ENCODE measurements around the gene CHMP2A. TPM values are rescaled to one million over a fixed set of nuclear protein-coding genes. Genes with fewer than 3 reads are reported as not detected.
A peak's percentile ranks its signal among the peaks of the same experiment; 100 is the strongest.

The CHMP2A gene
- total RNA-seq, 1 experiment from 2014 or later: 191 TPM

GRCh38 chr19:58515259-58515658, 39.6 kb downstream of the CHMP2A start:
- TSS peak; percentile 67 for BruUV-seq (replicated peaks)
- ChIA-PET POLR2A (no interaction called here), CTCF (no interaction called here)
- no peaks in the 10 kb centered on the region for H3K9me3 ChIP-seq (ENCODE audit: control insufficient read depth, insufficient read depth, low read depth, low read length)
- in situ Hi-C loops (cut with HindIII; ENCODE audit: low pct_unique_long_range_greater_than_20kb, low sequenced_read_pairs): no loop called here
- ATAC-seq: no peak
- H3K27ac ChIP-seq (ENCODE audit: low read length): no peak overlapping the region
- no peak for TF ChIP-seq REST (IDR thresholded peaks at IDR 0.05; ENCODE audit: insufficient read depth in 1 of 2, low read depth in 2 of 2, low read length in 1 of 2)
- TF ChIP-seq POLR2AphosphoS5 (IDR thresholded peaks at IDR 0.05; ENCODE audit: low read depth, low read length): no peak
- no peak for TF ChIP-seq SIN3A (IDR thresholded peaks at IDR 0.05; ENCODE audit: borderline replicate concordance, insufficient read depth, low read depth, low read length)
- TF ChIP-seq TCF7L2 (IDR thresholded peaks at IDR 0.05; ENCODE audit: low read depth, low read length): no peak
- TF ChIP-seq, protein P1, sequence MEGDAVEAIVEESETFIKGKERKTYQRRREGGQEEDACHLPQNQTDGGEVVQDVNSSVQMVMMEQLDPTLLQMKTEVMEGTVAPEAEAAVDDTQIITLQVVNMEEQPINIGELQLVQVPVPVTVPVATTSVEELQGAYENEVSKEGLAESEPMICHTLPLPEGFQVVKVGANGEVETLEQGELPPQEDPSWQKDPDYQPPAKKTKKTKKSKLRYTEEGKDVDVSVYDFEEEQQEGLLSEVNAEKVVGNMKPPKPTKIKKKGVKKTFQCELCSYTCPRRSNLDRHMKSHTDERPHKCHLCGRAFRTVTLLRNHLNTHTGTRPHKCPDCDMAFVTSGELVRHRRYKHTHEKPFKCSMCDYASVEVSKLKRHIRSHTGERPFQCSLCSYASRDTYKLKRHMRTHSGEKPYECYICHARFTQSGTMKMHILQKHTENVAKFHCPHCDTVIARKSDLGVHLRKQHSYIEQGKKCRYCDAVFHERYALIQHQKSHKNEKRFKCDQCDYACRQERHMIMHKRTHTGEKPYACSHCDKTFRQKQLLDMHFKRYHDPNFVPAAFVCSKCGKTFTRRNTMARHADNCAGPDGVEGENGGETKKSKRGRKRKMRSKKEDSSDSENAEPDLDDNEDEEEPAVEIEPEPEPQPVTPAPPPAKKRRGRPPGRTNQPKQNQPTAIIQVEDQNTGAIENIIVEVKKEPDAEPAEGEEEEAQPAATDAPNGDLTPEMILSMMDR (IDR thresholded peaks at IDR 0.05): no peak
- no peak for DNase-seq (ENCODE audit: low read depth, low spot score)
- H3K27me3 ChIP-seq (ENCODE audit: control insufficient read depth, insufficient read depth, low read length): no peaks in the 10 kb centered on the region
- peaks cover 3% of the 10 kb centered on the region; the same call in 1 of the 2 replicates for H3K36me3 ChIP-seq (ENCODE audit: control insufficient read depth, insufficient read depth, low read length)
- peaks cover 27% of the 10 kb centered on the region for H3K4me1 ChIP-seq (ENCODE audit: control insufficient read depth, insufficient read depth, low read length)
- no peak overlapping the region for H3K4me3 ChIP-seq (ENCODE audit: low read depth in 2 of 2, low read length in 2 of 2)
- intact Hi-C loops (cut with micrococcal nuclease; ENCODE audit: unreplicated experiment): no loop called here

GRCh38 chr19:58514564-58515022, 40.3 kb downstream of the CHMP2A start:
- intact Hi-C loops (cut with micrococcal nuclease; ENCODE audit: unreplicated experiment): no loop called here
- in situ Hi-C loops (cut with HindIII; ENCODE audit: low pct_unique_long_range_greater_than_20kb, low sequenced_read_pairs): no loop called here
- Histone ChIP-seq H3K4me1 (ENCODE audit: control insufficient read depth, insufficient read depth, low read length) (peaks cover 26% of the 10 kb centered on the region), H3K4me3 (ENCODE audit: low read depth in 2 of 2, low read length in 2 of 2) (peak overlapping the region; percentile 38 to 70), H3K27me3 (ENCODE audit: control insufficient read depth, insufficient read depth, low read length) (no peaks in the 10 kb centered on the region), H3K27ac (ENCODE audit: low read length) (peak overlapping the region; percentile 93), H3K9me3 (ENCODE audit: control insufficient read depth, insufficient read depth, low read depth, low read length) (no peaks in the 10 kb centered on the region), H3K36me3 (ENCODE audit: control insufficient read depth, insufficient read depth, low read length) (peaks cover 3% of the 10 kb centered on the region; the same call in 1 of the 2 replicates)
- ATAC-seq (no peak), DNase-seq (ENCODE audit: low read depth, low spot score) (no peak)
- CTCF ChIA-PET: interaction anchor here (0.6 to 0.7 kb wide), 2 partner anchors 10 to 39 kb away, joined by 5 to 7 read pairs; no protein-coding TSS in a partner anchor
- TF ChIP-seq SIN3A (IDR thresholded peaks at IDR 0.05; ENCODE audit: borderline replicate concordance, insufficient read depth, low read depth, low read length) (no peak), POLR2AphosphoS5 (IDR thresholded peaks at IDR 0.05; ENCODE audit: low read depth, low read length) (no peak), REST (IDR thresholded peaks at IDR 0.05; ENCODE audit: insufficient read depth in 1 of 2, low read depth in 2 of 2, low read length in 1 of 2) (no peak), TCF7L2 (IDR thresholded peaks at IDR 0.05; ENCODE audit: low read depth, low read length) (no peak)
- TF ChIP-seq, protein P1 (IDR thresholded peaks at IDR 0.05): no peak
- POLR2A ChIA-PET: interaction anchor here (1.0 kb wide), 1 partner anchor 29 kb away, joined by 4 read pairs; the partner anchor contains the start of gene TRIM28
- BruUV-seq (replicated peaks): no TSS peak
